Dendritic cell treated with granulocyte-macrophage colony-stimulating factor and Interleukin-4, amounts not matched to agents 40 ng/mL and 50 ng/mL, for 4 days (primary cell): ENCODE results near the gene CELSR1.
"Not testable (repeated sequence)": the region's sequence is repeated elsewhere in the genome, so short reads cannot be mapped to it uniquely, and the experiment has no call there.

Experiments used
- H3K27ac Mint-ChIP-seq: one replicate; pipeline ENCODE4 v1.8.0; 2022; ENCODE audit warnings: mild to moderate bottlenecking, mixed read lengths
- H3K27me3 Mint-ChIP-seq: one replicate; pipeline ENCODE4 v1.8.0; 2022; ENCODE audit warnings: mild to moderate bottlenecking, mixed read lengths
- H3K36me3 Mint-ChIP-seq: one replicate; pipeline ENCODE4 v1.8.0; 2022; ENCODE audit warnings: low read depth, mixed read lengths
- H3K4me1 Mint-ChIP-seq: one replicate; pipeline ENCODE4 v1.8.0; 2022; ENCODE audit warnings: low read depth, mixed read lengths
- H3K4me3 Mint-ChIP-seq: one replicate; pipeline ENCODE4 v1.8.0; 2022; ENCODE audit warnings: mild to moderate bottlenecking, moderate library complexity, mixed read lengths
- H3K9me3 Mint-ChIP-seq: one replicate; pipeline ENCODE4 v1.8.0; 2022; ENCODE audit warnings: mixed read lengths
- intact Hi-C: fragments of 100-400 bp; cut with micrococcal nuclease; formaldehyde crosslinking; loops from one replicate; pipeline ENCODE4 v1.15.0; 2022

The CELSR1 gene

DNA sequence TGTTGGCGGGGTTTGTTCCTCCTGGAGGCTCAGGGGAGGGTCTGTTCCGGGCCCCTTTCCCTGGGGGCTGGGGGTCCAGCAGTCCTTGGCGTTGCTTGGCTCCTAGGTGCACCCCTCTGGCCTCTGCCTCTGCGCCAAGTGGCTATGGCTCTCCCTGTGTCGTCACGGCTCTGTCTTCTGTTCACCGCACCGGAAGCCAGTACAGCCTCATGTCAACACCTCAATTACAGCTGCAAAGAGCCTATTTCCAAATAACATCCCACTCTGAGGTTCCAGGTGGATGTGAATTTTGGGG lies 64.8 kb downstream of the CELSR1 start:
- H3K4me3 Mint-ChIP-seq = no peak overlapping the region
- H3K27ac Mint-ChIP-seq = no peak overlapping the region
- H3K36me3 Mint-ChIP-seq = no peaks in the 10 kb centered on the region
- H3K27me3 Mint-ChIP-seq = peaks cover 18% of the 10 kb centered on the region
- peaks cover 18% of the 10 kb centered on the region for H3K4me1 Mint-ChIP-seq
- H3K9me3 Mint-ChIP-seq = peaks cover 9% of the 10 kb centered on the region
- intact Hi-C loops = no loop called here

DNA sequence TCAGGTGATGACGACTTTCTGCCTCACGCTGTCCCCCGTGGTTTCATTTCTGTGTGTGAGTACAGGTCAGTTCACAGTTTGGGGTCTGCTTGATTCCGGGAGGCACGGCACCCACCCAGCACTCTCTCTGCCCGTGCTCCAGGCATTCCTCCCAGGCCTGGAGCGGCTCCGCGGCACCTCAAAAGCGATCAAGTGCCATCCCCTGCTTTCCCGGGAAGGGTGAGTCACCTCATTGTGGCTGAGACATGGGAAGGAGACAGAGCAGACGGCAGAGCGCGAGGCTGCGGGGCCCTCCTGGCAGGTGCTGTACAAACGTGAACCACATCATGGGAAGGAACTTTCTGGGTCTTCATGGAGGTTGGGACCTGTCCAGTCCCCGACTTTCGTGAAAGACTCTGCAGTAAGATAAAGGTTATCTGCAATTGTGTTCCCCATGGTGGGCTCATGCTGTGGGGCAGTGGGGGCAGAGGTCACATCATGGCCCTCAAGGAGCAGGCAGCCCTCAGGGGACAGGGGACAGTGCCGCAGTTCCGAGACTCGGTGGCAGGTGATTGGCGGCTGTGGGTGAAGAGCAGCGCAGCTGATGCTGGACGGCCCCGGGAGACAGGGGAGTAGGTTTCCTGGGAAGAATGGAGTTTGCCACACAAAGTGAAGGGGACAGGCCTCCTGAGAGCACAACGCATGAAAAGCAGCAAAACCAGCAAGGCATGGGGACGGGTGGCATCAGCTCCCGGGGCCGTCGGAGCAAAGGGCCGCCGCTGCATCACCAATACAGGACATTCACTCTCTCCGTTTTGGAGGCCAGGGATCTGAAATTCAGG lies 65.3 kb downstream of the CELSR1 start:
- intact Hi-C loops = no loop called here
- Mint-ChIP-seq H3K9me3 (peaks cover 9% of the 10 kb centered on the region), H3K36me3 (no peaks in the 10 kb centered on the region), H3K4me1 (peaks cover 18% of the 10 kb centered on the region), H3K4me3 (no peak overlapping the region), H3K27me3 (peaks cover 12% of the 10 kb centered on the region), H3K27ac (no peak overlapping the region)

DNA sequence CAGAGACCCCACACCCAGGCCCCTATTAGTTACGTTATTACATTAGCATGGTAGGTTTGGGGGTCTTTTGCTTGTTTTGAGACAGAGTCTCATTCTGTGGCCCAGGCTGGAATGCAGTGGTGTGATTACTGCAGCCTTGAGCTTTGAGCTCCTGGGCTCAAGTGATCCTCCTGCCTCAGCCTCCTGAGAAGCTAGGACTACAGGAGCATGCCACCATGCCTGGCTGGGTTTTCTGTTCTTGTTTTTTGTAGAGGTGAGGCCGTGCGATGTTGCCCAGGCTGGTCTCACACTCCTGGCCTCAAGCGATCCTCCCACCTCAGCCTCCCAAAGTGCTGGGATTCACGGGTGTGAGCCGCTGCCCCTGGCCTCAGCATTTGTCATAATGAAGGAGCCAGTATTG lies 66.1 kb downstream of the CELSR1 start:
- H3K9me3 Mint-ChIP-seq, H3K4me3 Mint-ChIP-seq, H3K36me3 Mint-ChIP-seq, H3K27ac Mint-ChIP-seq, H3K27me3 Mint-ChIP-seq, intact Hi-C loops: not testable (repeated sequence)
- peaks cover 12% of the 10 kb centered on the region for H3K4me1 Mint-ChIP-seq

DNA sequence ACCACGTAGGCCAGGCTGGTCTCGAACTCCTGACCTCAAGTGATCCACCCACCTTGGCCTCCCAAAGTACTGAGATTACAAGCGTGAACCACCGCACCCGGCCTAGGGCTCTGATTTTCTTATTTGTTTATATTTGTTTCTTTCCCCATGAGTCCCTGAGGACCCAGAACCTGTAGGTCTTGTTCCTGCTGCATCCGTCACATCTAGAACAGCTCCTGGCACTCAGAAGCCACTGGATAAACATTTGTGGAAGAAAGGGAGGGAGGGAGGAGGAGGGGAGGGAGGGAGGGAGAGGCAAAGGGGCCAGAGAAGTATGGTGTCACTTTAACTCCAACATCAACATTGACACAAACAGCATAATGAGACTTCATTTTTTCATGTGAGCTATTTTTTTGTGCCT lies 67.7 kb downstream of the CELSR1 start:
- Mint-ChIP-seq H3K9me3 (no peaks in the 10 kb centered on the region), H3K27ac (no peak overlapping the region), H3K36me3 (no peaks in the 10 kb centered on the region), H3K27me3 (peaks cover 9% of the 10 kb centered on the region), H3K4me1 (no peaks in the 10 kb centered on the region), H3K4me3 (no peak overlapping the region)
- intact Hi-C loops = no loop called here

DNA sequence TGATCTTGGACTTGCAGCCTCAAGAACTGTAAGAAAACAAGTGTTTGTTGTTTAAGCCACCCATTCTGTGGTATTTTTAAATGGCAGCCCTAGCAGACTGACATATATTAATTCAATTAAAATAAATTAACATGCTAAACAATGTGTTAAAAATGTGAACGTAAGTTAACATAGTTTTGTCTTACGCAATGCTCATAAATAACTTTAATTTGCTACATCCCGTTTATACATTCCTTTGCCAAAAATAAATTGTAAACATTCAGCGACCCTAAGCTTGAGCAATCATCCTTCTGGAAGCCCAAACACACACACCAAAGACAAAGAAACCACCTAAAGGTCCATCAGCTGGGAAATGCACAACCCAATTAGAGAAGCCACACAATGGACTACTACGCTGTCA lies 70.4 kb downstream of the CELSR1 start:
- no peak overlapping the region for H3K4me3 Mint-ChIP-seq
- intact Hi-C loops = no loop called here

DNA sequence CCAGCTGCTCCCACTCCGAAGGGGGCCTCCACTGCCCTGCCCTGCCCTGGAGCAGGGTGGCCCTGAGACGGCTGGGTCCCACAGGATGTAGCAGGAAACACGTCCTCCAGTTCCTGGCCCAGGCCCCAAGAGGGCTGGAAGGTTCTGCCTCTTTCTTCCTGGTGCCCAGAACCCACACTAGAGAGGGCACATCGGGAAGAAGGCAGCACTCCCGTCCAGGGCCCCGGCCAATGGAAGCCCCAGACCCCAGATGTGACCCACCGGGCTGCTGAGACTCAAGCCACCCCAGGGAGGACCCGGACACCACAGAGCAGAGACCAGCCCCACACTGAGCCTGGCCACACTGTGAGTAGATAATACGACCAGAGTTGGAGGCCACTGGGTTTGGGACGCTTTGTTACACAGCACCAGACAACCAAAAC lies 71.2 kb downstream of the CELSR1 start:
- Mint-ChIP-seq H3K27ac (no peak overlapping the region), H3K36me3 (no peaks in the 10 kb centered on the region), H3K27me3 (peaks cover 3% of the 10 kb centered on the region), H3K4me1 (no peaks in the 10 kb centered on the region), H3K4me3 (no peak overlapping the region), H3K9me3 (no peaks in the 10 kb centered on the region)
- intact Hi-C loops = no loop called here

More for the DNA sequence above, 70.4 kb downstream of the CELSR1 start:
- Mint-ChIP-seq H3K36me3 (no peaks in the 10 kb centered on the region), H3K27me3 (peaks cover 6% of the 10 kb centered on the region), H3K27ac (no peak overlapping the region), H3K9me3 (no peaks in the 10 kb centered on the region), H3K4me1 (no peaks in the 10 kb centered on the region)

DNA sequence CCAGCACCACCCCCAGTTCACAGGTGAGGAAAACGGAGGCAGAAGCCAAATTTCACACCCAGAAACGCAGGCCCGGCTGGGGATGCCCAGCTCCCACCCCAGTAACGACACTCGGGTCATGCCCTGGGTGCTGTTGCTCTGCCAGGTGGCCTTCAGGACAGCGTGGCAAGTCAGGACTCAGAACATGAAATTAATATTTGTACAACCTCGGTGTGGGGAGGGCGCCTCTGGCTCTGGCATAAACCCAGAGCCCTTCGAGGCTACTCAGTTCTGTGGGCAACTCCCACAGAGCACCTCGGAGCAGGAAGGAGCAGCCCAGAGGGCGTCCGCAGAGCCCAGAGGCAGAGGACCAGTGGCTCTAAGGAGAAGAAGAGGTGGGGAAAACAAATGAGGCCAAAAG lies 71.6 kb downstream of the CELSR1 start:
- H3K27me3 Mint-ChIP-seq = peaks cover 3% of the 10 kb centered on the region
- intact Hi-C loops = no loop called here
- no peak overlapping the region for H3K27ac Mint-ChIP-seq
- no peaks in the 10 kb centered on the region for H3K36me3 Mint-ChIP-seq
- no peaks in the 10 kb centered on the region for H3K9me3 Mint-ChIP-seq
- H3K4me3 Mint-ChIP-seq = no peak overlapping the region
- H3K4me1 Mint-ChIP-seq = no peaks in the 10 kb centered on the region

DNA sequence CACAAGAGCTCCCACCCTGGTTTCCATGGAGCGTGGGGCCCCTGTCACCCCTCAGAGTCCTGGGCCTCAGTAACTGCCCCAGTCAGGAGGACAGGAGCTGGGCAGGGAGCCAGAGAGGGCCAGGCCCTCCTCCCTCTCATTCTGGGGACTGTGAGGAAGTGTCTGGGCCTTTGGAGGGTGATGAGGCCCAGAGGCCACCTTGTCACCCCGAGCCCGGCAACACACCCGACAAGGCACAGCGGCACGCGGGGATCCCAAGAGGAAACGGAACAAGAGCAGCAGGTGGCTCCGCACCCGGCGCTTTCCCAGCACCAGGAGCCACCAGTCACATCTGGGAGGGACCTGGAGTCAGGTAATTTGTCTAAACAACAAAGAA lies 72.1 kb downstream of the CELSR1 start:
- intact Hi-C loops = no loop called here
- peaks cover 3% of the 10 kb centered on the region for H3K27me3 Mint-ChIP-seq
- H3K4me1 Mint-ChIP-seq = no peaks in the 10 kb centered on the region
- H3K27ac Mint-ChIP-seq = no peak overlapping the region
- no peaks in the 10 kb centered on the region for H3K36me3 Mint-ChIP-seq
- no peaks in the 10 kb centered on the region for H3K9me3 Mint-ChIP-seq
- H3K4me3 Mint-ChIP-seq = no peak overlapping the region

DNA sequence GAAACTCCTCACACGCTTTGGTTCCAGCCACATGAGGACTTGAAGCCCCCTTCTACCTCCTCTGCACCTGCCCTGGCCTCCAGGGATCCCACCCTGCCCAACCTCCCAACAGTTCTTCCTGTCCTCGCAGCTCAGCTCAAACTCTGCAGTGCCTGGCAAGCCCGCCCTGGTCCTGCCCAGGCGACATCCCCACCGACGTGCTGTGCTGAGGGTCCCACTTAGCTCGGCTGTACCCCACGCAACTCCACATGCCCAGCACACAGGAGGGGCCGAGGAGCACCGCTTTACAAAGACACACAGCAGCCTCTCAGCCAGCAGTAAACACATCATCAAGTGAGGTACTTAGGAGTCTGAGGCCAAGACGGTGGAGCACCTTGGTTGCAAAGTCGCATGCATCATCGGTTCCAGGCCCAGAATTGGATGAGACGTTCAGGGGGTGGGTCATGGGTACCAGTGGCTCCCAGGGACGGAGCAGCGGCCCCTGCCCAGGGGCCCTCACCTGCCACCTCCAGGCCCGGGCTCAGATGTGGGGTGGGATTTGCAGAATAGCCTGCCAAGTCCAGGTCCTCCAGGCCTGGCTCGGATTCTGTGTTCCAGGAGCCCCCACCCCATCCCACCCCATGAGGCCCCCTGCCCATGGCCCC lies 72.6 kb downstream of the CELSR1 start:
- intact Hi-C loops = no loop called here

DNA sequence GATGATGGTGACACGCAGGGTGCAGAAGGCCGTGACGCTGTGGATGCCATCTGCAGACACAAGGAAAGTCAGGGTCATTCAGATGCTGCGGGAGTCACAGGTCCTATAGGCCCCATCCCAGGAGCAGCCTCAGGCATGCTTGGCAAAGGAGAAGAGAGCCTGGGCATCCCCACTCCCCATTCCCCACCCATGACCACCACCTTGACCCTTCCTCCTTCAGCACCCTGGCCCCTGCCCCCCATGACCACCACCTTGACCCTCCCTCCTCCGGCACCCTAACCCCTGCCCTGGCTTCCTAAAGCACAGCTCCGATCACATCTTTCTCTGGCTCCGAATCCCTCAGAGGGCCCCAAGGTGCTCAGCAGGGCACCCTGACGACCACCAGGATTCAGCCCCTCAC lies 73.1 kb downstream of the CELSR1 start:
- no peak overlapping the region for H3K27ac Mint-ChIP-seq

More for the DNA sequence above, 72.6 kb downstream of the CELSR1 start:
- Mint-ChIP-seq H3K9me3 (no peaks in the 10 kb centered on the region), H3K27me3 (peaks cover 5% of the 10 kb centered on the region), H3K36me3 (no peaks in the 10 kb centered on the region), H3K4me3 (no peak overlapping the region), H3K27ac (no peak overlapping the region), H3K4me1 (no peaks in the 10 kb centered on the region)

DNA sequence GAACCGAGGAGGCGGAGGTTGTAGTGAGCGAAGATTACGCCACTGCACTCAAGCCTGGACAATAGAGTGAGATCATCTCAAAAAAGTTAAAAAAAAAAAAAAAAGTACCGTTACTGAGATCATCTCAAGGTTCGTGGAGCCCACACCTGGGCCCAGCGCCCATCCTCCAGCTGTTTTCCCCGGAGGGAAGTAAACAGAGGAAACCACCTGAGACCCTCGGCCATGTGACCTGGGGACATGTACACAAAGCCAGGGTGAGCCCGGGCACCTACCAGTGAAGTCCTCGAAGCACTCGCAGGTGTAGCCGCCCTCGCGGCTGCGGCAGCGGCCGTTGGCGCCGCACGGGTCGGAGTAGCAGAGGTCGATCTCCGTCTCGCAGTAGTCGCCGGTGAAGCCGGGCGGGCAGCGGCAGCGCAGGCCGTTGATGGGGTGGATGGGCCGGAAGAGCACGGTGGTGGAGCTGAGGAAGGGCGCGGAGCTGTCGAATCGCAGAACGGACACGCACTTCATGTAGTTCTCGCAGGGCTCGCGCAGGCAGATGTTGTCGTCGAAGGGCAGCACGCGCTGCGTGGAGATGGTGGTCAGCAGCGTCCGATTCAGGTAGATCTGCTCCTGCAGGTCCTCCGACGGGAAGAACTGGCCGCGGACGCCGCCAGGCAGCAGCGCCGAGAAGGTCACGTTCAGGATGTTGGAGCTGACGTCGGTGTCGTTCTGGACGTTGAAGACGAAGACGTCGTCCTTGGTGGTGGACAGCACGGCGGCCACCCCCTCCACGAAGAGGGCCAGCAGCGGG lies 73.8 kb downstream of the CELSR1 start:
- H3K9me3 Mint-ChIP-seq = no peaks in the 10 kb centered on the region
- H3K4me3 Mint-ChIP-seq = no peak overlapping the region
- no peaks in the 10 kb centered on the region for H3K4me1 Mint-ChIP-seq
- H3K27ac Mint-ChIP-seq = no peak overlapping the region
- intact Hi-C loops = no loop called here
- peaks cover 4% of the 10 kb centered on the region for H3K27me3 Mint-ChIP-seq
- H3K36me3 Mint-ChIP-seq = no peaks in the 10 kb centered on the region

More for the DNA sequence above, 73.1 kb downstream of the CELSR1 start:
- H3K4me3 Mint-ChIP-seq = no peak overlapping the region
- no peaks in the 10 kb centered on the region for H3K36me3 Mint-ChIP-seq
- H3K27me3 Mint-ChIP-seq = peaks cover 5% of the 10 kb centered on the region
- H3K4me1 Mint-ChIP-seq = no peaks in the 10 kb centered on the region
- no peaks in the 10 kb centered on the region for H3K9me3 Mint-ChIP-seq
- intact Hi-C loops = no loop called here

DNA sequence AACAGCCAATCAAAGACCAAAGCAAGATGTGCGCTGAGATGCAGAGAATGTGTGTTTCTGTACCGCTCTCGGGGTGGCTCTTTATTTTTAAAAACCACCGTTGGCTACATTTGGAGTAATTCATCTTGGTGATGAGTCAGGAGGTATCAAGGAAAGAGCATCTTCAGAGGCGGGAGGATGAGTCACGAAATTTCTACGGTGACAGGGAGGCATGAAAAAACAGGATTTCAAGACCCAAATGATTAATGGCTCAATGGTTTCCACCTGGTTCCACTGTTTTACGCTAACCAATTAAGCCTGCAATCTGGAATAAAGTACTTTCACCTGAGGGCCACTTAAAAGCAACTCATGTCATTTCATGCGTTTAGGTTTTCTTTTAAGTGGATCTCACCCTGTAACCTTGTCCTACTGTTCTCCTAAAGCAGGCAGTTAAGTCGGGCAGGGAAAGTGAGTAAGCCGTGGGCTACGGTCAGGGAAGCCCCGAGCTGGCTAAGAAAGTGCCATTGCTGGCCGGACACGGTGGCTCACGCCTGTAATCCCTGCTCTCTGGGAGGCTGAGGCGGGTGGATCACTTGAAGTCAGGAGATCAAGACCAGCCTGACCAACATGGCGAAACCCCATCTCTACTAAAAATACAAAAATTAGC lies 74.6 kb downstream of the CELSR1 start:
- intact Hi-C loops = no loop called here
- Mint-ChIP-seq H3K36me3 (no peaks in the 10 kb centered on the region), H3K4me3 (no peak overlapping the region), H3K27ac (no peak overlapping the region), H3K9me3 (no peaks in the 10 kb centered on the region), H3K27me3 (peaks cover 4% of the 10 kb centered on the region), H3K4me1 (no peaks in the 10 kb centered on the region)

DNA sequence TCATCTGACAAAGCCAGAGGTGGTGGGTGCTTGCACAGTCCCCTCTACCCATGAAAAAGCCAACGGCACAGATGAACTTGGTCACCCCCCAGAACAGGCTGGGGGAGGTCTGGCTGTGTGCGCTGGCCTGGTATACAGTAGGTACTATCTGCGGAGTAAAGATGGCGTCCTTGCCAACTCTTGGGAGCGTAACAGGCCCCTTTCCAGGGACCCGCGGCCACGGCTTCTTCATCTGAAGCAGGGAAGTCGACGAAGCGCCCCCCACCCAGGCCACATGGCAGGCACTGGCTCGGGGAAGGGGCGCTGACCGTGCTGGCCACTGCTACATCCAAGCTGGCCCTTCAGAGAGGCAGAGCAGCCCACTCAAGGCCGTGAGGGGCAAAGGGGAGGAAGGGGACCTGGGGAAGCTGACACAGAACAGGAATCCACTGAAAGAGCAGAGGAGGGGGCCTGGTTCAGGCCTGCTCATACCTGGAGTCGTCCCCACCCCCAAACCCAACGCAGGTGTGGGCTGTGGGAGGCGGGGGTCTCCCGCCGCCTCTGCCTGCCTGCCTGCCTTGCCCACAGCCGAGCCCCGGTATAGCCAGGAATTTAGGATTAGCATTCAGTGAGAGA lies 75.7 kb downstream of the CELSR1 start:
- Mint-ChIP-seq H3K4me3 (no peak overlapping the region), H3K4me1 (no peaks in the 10 kb centered on the region), H3K27ac (no peak overlapping the region), H3K27me3 (peaks cover 4% of the 10 kb centered on the region), H3K9me3 (no peaks in the 10 kb centered on the region), H3K36me3 (no peaks in the 10 kb centered on the region)
- intact Hi-C loops = no loop called here

DNA sequence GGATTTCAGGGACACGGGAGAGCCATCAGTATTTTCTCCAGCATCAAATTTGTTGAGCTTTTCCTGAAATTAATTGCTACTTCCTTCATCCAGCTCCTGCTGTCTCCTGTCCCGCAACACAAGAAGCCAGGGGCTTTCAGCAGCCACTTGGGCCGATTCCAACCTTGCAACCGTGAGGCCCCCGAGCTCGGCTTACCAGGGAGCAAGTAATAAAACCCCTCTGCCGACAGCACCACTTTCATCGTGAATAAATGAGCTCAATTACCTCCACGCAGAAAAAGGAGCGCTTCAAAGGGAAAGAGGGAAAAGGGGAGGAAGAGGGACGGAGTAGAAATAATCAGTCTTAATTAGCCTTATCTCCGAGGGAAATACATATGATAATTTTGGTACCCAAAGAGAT lies 76.6 kb downstream of the CELSR1 start:
- Mint-ChIP-seq H3K36me3 (no peaks in the 10 kb centered on the region), H3K4me3 (no peak overlapping the region), H3K4me1 (no peaks in the 10 kb centered on the region), H3K27ac (no peak overlapping the region), H3K27me3 (peaks cover 4% of the 10 kb centered on the region), H3K9me3 (no peaks in the 10 kb centered on the region)
- intact Hi-C loops = no loop called here
